Bronchial epithelial cell (primary cell): ENCODE measurements around the gene EIF4G3. TPM values are rescaled to one million over a fixed set of nuclear protein-coding genes. Genes with fewer than 3 reads are reported as not detected.

Source experiments
- DNase-seq: peaks from one replicate; pipeline ENCODE4 v3.0.0-alpha.2; 2010; ENCODE audit warnings: low read depth
- FAIRE-seq: peaks from 2 replicates; lab custom pipeline; 2011; peaks lifted over from hg19 to GRCh38; lab: Jason Lieb, UNC
- H3K27me3 ChIP-seq: 2 replicates; pipeline ENCODE4 v1.5.1; 2011; ENCODE audit warnings: low read length; ENCODE audit not compliant: control insufficient read depth, insufficient read depth
- H3K36me3 ChIP-seq: 2 replicates; pipeline ENCODE4 v1.5.1; 2011; ENCODE audit warnings: low read length; ENCODE audit not compliant: control insufficient read depth, insufficient read depth
- H3K4me3 ChIP-seq: 2 replicates; pipeline ENCODE4 v1.5.1; 2011; ENCODE audit warnings: mild to moderate bottlenecking, low read depth, low read length, control low read depth
- total RNA-seq: library from RNA; depleted of rRNA; stranded (reverse); fragments of >200 nt; gene quantifications from 2 replicates; pipeline ENCODE4 v1.2.1, GENCODE V29; 2014
- TF ChIP-seq, protein P1 (sequence below): IDR thresholded peaks from 2 replicates; pipeline ENCODE4 v1.5.1; 2011; ENCODE audit warnings: mild to moderate bottlenecking, moderate library complexity, low read length, control low read depth, inconsistent platforms; ENCODE audit not compliant: insufficient read depth, severe bottlenecking

Gene EIF4G3
- total RNA-seq, 1 donor from 2014 or later: 20.5 TPM

DNA sequence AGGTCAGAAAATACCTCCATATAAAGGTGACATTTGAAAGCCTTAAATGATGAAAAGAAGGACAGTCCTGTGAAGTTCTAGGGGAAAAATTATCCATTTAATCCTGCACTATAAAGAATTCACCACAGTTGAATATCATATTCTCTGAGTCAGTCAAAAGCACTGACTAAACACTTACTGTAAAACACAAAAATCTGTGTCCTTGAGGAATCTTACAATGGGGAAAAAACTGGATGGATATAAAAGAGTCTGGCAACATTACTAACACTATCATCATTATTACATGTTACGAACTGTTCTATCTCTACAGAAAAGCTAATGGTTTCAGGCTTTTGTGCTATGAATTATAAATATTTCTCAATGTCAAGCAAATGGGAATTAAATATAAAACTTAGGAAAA, 347.2 kb downstream of the EIF4G3 start:
- H3K4me3 ChIP-seq: no peak overlapping the region
- H3K36me3 ChIP-seq: peaks cover 3% of the 10 kb centered on the region
- TF ChIP-seq, protein P1, sequence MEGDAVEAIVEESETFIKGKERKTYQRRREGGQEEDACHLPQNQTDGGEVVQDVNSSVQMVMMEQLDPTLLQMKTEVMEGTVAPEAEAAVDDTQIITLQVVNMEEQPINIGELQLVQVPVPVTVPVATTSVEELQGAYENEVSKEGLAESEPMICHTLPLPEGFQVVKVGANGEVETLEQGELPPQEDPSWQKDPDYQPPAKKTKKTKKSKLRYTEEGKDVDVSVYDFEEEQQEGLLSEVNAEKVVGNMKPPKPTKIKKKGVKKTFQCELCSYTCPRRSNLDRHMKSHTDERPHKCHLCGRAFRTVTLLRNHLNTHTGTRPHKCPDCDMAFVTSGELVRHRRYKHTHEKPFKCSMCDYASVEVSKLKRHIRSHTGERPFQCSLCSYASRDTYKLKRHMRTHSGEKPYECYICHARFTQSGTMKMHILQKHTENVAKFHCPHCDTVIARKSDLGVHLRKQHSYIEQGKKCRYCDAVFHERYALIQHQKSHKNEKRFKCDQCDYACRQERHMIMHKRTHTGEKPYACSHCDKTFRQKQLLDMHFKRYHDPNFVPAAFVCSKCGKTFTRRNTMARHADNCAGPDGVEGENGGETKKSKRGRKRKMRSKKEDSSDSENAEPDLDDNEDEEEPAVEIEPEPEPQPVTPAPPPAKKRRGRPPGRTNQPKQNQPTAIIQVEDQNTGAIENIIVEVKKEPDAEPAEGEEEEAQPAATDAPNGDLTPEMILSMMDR: no peak
- peak; percentile 14 for DNase-seq
- FAIRE-seq: no peak
- no peaks in the 10 kb centered on the region for H3K27me3 ChIP-seq

DNA sequence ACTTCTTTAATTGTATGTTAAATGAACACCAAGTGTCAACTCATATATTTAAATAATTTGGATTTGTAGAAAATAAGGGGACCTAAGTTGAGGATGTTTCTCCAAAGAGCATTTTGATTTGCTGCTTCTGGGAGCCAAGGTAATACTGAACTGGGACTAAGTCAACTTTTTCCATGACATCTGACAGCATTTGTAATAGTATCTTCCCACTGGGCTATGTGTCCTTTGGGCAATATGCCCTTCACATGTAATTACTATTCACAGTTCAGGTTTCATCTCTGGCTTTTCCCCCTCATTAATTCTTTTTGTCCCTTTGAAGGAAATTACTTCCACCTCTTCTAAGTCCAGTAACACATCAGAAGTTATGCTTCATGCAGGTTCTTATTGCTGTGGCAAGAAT, 352.9 kb downstream of the EIF4G3 start:
- Histone ChIP-seq H3K36me3 (peaks cover 3% of the 10 kb centered on the region), H3K4me3 (no peak overlapping the region), H3K27me3 (no peaks in the 10 kb centered on the region)
- TF ChIP-seq, protein P1: no peak
- FAIRE-seq (no peak), DNase-seq (no peak)

DNA sequence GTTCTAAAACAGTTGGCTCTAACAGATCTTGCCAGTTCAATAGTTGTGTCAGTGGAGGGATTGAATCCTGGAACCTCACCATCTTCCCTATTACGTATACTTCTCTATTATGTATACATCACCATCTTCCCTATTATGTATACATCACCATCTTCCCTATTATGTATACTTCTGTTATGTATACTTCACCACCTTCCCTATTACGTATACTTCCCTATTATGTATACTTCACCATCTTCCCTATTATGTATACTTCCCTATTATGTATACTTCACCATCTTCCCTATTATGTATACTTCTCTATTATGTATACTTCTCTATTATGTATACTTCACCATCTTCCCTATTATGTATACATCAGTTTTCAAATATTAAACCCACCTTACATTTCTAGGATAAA, 355.2 kb downstream of the EIF4G3 start:
- H3K4me3 ChIP-seq: no peak overlapping the region
- peaks cover 3% of the 10 kb centered on the region for H3K36me3 ChIP-seq
- H3K27me3 ChIP-seq: no peaks in the 10 kb centered on the region
- no peak for DNase-seq
- TF ChIP-seq, protein P1: no peak
- no peak for FAIRE-seq

DNA sequence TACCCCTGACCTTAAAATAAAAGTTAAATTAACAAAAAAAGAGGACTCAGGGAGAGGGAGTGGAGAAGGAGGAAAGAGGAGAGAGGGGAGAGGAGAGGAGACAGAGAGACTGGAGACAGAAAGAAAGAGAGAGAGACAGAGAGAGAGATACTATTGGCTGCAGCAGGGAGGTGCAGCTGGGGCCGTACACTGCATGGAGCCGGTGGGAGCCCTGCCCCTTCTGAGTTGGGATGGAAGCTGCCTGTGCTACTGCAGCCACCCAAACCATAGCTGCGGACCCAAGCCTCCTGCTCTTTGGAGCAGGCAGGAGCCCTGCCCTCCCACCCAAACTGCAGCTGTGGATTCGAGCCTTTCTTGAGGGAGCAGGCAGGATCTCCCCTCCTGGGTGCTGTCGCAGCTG, 356.9 kb downstream of the EIF4G3 start:
- TF ChIP-seq, protein P1: no peak
- FAIRE-seq (no peak), DNase-seq (no peak)
- H3K27me3 ChIP-seq: no peaks in the 10 kb centered on the region
- H3K4me3 ChIP-seq: no peak overlapping the region
- H3K36me3 ChIP-seq: peaks cover 2% of the 10 kb centered on the region

DNA sequence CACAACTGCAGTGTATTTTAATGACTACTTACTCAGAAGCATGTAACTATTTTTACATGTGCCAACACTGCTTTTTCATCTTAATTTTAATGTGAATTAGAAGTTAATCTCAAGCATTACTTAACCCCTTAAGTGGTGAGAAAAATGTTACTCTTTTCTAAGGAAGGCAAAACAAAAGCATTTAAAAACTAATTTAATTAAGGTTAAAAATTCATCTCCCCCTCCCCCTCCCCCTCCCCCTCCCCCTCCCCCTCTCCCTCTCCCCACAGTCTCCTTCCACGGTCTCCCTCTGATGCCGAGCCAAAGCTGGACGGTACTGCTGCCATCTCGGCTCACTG, 362.2 kb downstream of the EIF4G3 start:
- no peak for FAIRE-seq
- H3K4me3 ChIP-seq: no peak overlapping the region
- DNase-seq: no peak

DNA sequence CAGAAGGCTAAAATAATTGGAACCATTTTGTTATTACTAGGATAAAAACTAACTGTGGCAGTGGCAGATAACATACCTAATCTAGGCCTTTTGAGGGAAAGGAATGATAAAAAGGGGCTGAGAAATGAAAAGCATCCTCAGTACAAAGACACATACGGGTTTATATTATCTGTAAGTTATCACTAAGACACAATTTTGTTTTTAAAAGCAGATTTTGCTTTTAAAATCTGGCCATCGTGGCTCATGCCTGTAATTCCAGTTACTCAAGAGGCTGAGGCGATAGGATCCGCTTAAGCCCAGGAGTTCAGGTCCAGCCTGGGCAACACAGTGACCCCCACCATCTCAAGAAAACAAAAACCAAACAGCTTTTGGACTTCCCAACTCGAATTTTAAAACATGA, 364.8 kb downstream of the EIF4G3 start:
- DNase-seq: no peak
- Histone ChIP-seq H3K4me3 (no peak overlapping the region), H3K36me3 (peaks cover 2% of the 10 kb centered on the region), H3K27me3 (no peaks in the 10 kb centered on the region)
- TF ChIP-seq, protein P1: no peak
- FAIRE-seq: no peak

More for the DNA sequence above, 362.2 kb downstream of the EIF4G3 start:
- Histone ChIP-seq H3K27me3 (no peaks in the 10 kb centered on the region), H3K36me3 (peaks cover 2% of the 10 kb centered on the region)
- TF ChIP-seq, protein P1: no peak
